Tibial artery (tissue), 4 donors: ENCODE measurements around the gene TMEM63B.
"Not testable (repeated sequence)": the region's sequence is repeated elsewhere in the genome, so short reads cannot be mapped to it uniquely, and the experiment has no call there.

ENCODE experiments used
- DNase-seq, 2 donors: peaks; one replicate each; pipeline ENCODE4 v3.0.0-alpha.2; 2019
- H3K27ac ChIP-seq, 2 donors: fragments of 200-600 bp; sonication (generic) in 1 of 2; 1 replicate in 1 of 2; 2 replicates in 1 of 2; pipeline ENCODE4 v1.5.1; 2018 to 2019; ENCODE audit warnings: mild to moderate bottlenecking in 1 of 2
- H3K27me3 ChIP-seq, 2 donors: fragments of 200-600 bp; sonication (generic) in 1 of 2; one replicate each; pipeline versions ENCODE4 v1.5.1 to v1.6.0; 2016 to 2019
- H3K36me3 ChIP-seq, 3 donors: fragments of 200-600 bp; sonication (generic) in 2 of 3; one replicate each; pipeline ENCODE4 v1.5.1; 2016 to 2019; ENCODE audit warnings: mild to moderate bottlenecking in 2 of 3
- H3K4me1 ChIP-seq, 4 donors: fragments of 200-600 bp; sonication (generic) in 2 of 4; 1 replicate in 3 of 4; 2 replicates in 1 of 4; pipeline ENCODE4 v1.5.1; 2016 to 2019
- H3K4me3 ChIP-seq, 2 donors: fragments of 200-600 bp; sonication (generic) in 1 of 2; 1 replicate in 1 of 2; 2 replicates in 1 of 2; pipeline ENCODE4 v1.5.1; 2018 to 2019; ENCODE audit warnings: mild to moderate bottlenecking in 2 of 2
- H3K9me3 ChIP-seq, 3 donors: fragments of 200-600 bp; sonication (generic) in 1 of 3; one replicate each; pipeline ENCODE4 v1.5.1; 2016 to 2019
- CTCF ChIP-seq, 2 experiments: fragments of 200-600 bp in 1 of 2; fragments of 450-650 bp in 1 of 2; IDR thresholded peaks; one replicate each; pipeline ENCODE4 v1.5.1; 2017 to 2019; ENCODE audit warnings: antibody characterized with exemption in 2 of 2, mild to moderate bottlenecking in 1 of 2, moderate library complexity in 1 of 2
- intact Hi-C: fragments of 100-400 bp; cut with DNase I; formaldehyde crosslinking; loops from one replicate; pipeline ENCODE4 v1.15.0; 2023; ENCODE audit warnings: low total_unique reads

The TMEM63B gene

GRCh38 chr6:44086931-44087574 lies 40.3 kb upstream of the TMEM63B start:
- DNase-seq, result no peak
- Histone ChIP-seq H3K27ac (no peak overlapping the region), H3K4me3 (no peak overlapping the region), H3K4me1 (peaks cover 0 to 6% (median 0%) of the 10 kb centered on the region in 4 donors), H3K36me3 (peaks cover 0 to 10% (median 0%) of the 10 kb centered on the region in 3 donors), H3K9me3 (no peaks in the 10 kb centered on the region), H3K27me3 (no peaks in the 10 kb centered on the region)
- intact Hi-C loops, result no loop called here
- TF ChIP-seq CTCF (IDR thresholded peaks at IDR 0.05), result no peak

GRCh38 chr6:44087623-44088022 lies 39.7 kb upstream of the TMEM63B start:
- intact Hi-C loops, result no loop called here
- Histone ChIP-seq H3K27ac (no peak overlapping the region), H3K4me1 (peaks cover 0 to 6% (median 0%) of the 10 kb centered on the region in 4 donors), H3K36me3 (peaks cover 0 to 10% (median 0%) of the 10 kb centered on the region in 3 donors), H3K9me3 (no peaks in the 10 kb centered on the region), H3K27me3 (no peaks in the 10 kb centered on the region), H3K4me3 (no peak overlapping the region)
- no peak for DNase-seq
- TF ChIP-seq CTCF (IDR thresholded peaks at IDR 0.05), result no peak

- Histone ChIP-seq H3K4me1 (peaks cover 0 to 6% (median 0%) of the 10 kb centered on the region in 4 donors), H3K27ac (no peak overlapping the region), H3K9me3 (no peaks in the 10 kb centered on the region), H3K27me3 (no peaks in the 10 kb centered on the region), H3K36me3 (peaks cover 0 to 16% (median 0%) of the 10 kb centered on the region in 3 donors), H3K4me3 (no peak overlapping the region)
- TF ChIP-seq CTCF (IDR thresholded peaks at IDR 0.05), result no peak
- DNase-seq, result no peak
- intact Hi-C loops, result no loop called here
Observed at GRCh38 chr6:44088827-44089590, 38.3 kb upstream of the TMEM63B start.

DNA sequence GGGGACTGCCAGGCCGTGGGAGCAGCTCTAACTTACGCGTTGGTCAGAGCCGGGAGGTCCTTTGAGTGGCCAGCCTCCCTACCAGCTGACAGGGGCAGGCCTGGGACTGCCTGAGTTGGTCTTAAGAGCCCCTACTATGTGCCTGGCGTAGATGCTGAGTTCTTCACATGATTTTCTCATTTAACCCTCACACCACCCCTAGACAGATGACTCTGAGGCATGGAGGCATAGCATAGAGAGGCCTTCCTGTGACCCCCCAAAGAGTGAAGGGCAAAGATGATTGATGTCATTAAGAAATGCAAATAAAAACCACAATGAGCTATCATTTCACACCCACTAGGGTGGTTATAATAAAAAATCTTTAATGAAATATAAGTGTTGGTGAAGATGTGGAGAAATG lies 36.9 kb upstream of the TMEM63B start:
- H3K27ac ChIP-seq, result no peak overlapping the region
- no peaks in the 10 kb centered on the region for H3K9me3 ChIP-seq
- intact Hi-C loops, result loop anchor here (10.0 kb wide), 1 partner anchor 174 kb away; the partner anchor contains the start of gene NFKBIE
- DNase-seq, result no peak
- H3K27me3 ChIP-seq, result no peaks in the 10 kb centered on the region
- H3K36me3 ChIP-seq, result peaks cover 0 to 26% (median 0%) of the 10 kb centered on the region in 3 donors
- no peak for TF ChIP-seq CTCF (IDR thresholded peaks at IDR 0.05)
- H3K4me3 ChIP-seq, result no peak overlapping the region
- peaks cover 0 to 6% (median 0%) of the 10 kb centered on the region in 4 donors for H3K4me1 ChIP-seq

GRCh38 chr6:44091356-44091755 lies 36.0 kb upstream of the TMEM63B start:
- intact Hi-C loops, result loop anchor here (10.0 kb wide), 1 partner anchor 173 kb away; the partner anchor contains the start of gene NFKBIE
- not testable (repeated sequence) for DNase-seq, H3K4me3 ChIP-seq, H3K9me3 ChIP-seq, H3K27me3 ChIP-seq, H3K4me1 ChIP-seq, H3K27ac ChIP-seq
- peaks cover 0 to 26% (median 0%) of the 10 kb centered on the region in 3 donors for H3K36me3 ChIP-seq
